Bronchial epithelial cell (primary cell): ENCODE results near the gene TIAL1. TPM values are rescaled to one million over a fixed set of nuclear protein-coding genes. Genes with fewer than 3 reads are reported as not detected.

Experiments
- DNase-seq: peaks from one replicate; pipeline ENCODE4 v3.0.0-alpha.2; 2010; ENCODE audit warnings: low read depth
- FAIRE-seq: peaks from 2 replicates; lab custom pipeline; 2011; peaks lifted over from hg19 to GRCh38; lab: Jason Lieb, UNC
- H3K27me3 ChIP-seq: 2 replicates; pipeline ENCODE4 v1.5.1; 2011; ENCODE audit warnings: low read length; ENCODE audit not compliant: control insufficient read depth, insufficient read depth
- H3K36me3 ChIP-seq: 2 replicates; pipeline ENCODE4 v1.5.1; 2011; ENCODE audit warnings: low read length; ENCODE audit not compliant: control insufficient read depth, insufficient read depth
- H3K4me3 ChIP-seq: 2 replicates; pipeline ENCODE4 v1.5.1; 2011; ENCODE audit warnings: mild to moderate bottlenecking, low read depth, low read length, control low read depth
- total RNA-seq: library from RNA; depleted of rRNA; stranded (reverse); fragments of >200 nt; gene quantifications from 2 replicates; pipeline ENCODE4 v1.2.1, GENCODE V29; 2014
- TF ChIP-seq, protein P1 (sequence below): IDR thresholded peaks from 2 replicates; pipeline ENCODE4 v1.5.1; 2011; ENCODE audit warnings: mild to moderate bottlenecking, moderate library complexity, low read length, control low read depth, inconsistent platforms; ENCODE audit not compliant: insufficient read depth, severe bottlenecking

Gene TIAL1, protein sequence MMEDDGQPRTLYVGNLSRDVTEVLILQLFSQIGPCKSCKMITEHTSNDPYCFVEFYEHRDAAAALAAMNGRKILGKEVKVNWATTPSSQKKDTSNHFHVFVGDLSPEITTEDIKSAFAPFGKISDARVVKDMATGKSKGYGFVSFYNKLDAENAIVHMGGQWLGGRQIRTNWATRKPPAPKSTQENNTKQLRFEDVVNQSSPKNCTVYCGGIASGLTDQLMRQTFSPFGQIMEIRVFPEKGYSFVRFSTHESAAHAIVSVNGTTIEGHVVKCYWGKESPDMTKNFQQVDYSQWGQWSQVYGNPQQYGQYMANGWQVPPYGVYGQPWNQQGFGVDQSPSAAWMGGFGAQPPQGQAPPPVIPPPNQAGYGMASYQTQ
- total RNA-seq, result 20.1 and 28.4 TPM in 2 replicates

DNA sequence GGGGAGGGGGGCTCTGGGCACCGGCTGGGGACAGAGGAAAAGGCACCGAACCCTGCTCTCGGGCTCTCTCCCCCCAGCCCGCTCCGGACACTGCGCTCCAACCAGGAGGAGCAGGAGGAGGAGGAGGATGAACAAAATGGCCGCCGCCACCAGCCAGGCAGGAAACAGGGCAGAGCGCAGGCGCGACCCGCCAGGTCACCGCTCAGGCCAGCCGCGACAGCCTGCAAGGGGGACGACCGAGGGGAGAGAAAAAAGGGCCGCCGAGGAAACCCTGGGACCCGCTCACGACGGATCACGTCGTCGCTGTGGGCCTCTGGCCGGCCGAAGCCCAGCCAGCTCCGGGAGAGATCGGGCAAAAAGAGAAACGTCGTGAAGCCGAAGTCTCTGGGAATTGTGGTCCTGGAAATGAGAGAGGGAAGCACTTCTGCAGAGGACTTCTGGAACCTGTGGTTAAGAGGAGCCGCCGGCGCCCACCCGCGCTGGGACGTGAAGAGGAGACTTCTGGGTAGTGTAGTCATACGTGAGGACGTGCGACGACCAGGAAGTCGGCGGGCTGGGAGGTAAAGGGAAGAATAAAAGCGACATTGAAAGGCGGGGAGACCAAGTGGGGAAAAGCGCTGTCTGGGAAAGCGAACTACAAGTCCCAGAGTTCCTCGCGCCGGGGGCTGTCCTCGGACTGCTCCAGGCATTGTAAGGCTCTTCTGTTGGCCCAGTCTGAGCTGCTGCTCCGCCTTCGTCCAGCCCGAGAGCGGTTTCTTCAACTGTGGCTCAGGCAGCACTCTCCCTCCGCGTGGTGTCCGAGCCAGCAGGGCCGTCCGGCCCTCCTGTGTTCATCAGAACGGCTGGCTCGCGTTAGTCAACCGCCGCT is at the start of gene TIAL1:
Gene TIAL1 (minus strand): TSS at position 428 of the 868 bp plus-strand sequence. CDS start 499 bp downstream, outside the sequence.
- DNase-seq, result peak; percentile 99
- TF ChIP-seq, protein P1, sequence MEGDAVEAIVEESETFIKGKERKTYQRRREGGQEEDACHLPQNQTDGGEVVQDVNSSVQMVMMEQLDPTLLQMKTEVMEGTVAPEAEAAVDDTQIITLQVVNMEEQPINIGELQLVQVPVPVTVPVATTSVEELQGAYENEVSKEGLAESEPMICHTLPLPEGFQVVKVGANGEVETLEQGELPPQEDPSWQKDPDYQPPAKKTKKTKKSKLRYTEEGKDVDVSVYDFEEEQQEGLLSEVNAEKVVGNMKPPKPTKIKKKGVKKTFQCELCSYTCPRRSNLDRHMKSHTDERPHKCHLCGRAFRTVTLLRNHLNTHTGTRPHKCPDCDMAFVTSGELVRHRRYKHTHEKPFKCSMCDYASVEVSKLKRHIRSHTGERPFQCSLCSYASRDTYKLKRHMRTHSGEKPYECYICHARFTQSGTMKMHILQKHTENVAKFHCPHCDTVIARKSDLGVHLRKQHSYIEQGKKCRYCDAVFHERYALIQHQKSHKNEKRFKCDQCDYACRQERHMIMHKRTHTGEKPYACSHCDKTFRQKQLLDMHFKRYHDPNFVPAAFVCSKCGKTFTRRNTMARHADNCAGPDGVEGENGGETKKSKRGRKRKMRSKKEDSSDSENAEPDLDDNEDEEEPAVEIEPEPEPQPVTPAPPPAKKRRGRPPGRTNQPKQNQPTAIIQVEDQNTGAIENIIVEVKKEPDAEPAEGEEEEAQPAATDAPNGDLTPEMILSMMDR, result no peak
- no peaks in the 10 kb centered on the region for H3K36me3 ChIP-seq
- peak within 1 kb of the TSS; percentile 89 for H3K4me3 ChIP-seq
- H3K27me3 ChIP-seq, result no peaks in the 10 kb centered on the region
- peak; percentile 97 for FAIRE-seq

DNA sequence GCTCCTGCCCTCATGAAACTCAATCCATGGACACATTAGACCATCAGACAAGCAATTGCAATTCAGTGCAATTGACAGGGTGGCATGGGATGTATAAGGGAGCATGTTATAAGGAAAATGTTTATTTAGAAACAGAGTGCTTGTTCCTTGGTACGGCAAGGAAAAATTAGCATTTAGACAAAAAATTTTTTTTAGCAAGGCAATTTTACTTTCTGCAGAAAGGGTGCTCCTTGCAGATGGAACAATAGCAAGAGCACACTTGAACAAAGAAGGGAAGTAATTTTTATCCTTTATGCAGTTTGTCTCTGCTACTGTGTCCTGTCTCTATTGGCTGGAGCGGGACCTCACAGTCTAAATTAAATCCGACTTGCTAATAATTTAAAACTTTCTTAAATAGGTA is 48.2 kb upstream of the TIAL1 start:
- no peak for DNase-seq
- H3K27me3 ChIP-seq, result no peaks in the 10 kb centered on the region
- no peak overlapping the region for H3K4me3 ChIP-seq
- FAIRE-seq, result no peak
- TF ChIP-seq, protein P1, result no peak
- H3K36me3 ChIP-seq, result no peaks in the 10 kb centered on the region

DNA sequence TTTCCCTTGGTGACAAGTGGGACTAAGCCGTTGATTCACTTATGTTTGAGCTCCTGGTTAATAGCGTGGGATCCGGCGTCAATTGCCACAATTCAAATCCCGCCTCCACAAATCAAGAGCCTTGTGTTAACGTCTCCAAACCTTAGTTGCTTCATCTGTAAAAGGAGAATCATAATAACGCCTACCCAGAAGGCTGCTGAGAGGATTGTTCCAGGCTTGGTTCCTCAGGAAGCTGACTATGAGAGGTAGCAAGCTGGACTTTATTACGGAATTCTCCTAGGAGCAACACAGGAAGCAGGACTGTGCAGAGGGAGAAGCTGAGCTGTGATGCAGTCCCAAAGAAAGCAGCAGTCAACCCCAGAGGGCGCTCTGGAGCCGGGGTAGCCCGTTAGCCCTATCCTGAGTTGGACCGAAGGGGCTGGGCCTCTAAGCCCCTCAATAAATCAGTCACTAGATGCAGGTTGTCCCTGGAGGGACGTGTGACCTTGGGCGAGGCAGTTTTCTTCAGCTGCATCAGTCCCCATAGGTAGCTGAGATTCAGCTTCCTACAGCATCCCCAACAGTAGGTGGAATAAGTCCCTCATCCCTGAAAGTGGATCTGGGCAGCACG is 47.5 kb upstream of the TIAL1 start:
- no peaks in the 10 kb centered on the region for H3K27me3 ChIP-seq
- no peaks in the 10 kb centered on the region for H3K36me3 ChIP-seq
- no peak for FAIRE-seq
- H3K4me3 ChIP-seq, result no peak overlapping the region
- TF ChIP-seq, protein P1, result peak; percentile 8
- no peak for DNase-seq

DNA sequence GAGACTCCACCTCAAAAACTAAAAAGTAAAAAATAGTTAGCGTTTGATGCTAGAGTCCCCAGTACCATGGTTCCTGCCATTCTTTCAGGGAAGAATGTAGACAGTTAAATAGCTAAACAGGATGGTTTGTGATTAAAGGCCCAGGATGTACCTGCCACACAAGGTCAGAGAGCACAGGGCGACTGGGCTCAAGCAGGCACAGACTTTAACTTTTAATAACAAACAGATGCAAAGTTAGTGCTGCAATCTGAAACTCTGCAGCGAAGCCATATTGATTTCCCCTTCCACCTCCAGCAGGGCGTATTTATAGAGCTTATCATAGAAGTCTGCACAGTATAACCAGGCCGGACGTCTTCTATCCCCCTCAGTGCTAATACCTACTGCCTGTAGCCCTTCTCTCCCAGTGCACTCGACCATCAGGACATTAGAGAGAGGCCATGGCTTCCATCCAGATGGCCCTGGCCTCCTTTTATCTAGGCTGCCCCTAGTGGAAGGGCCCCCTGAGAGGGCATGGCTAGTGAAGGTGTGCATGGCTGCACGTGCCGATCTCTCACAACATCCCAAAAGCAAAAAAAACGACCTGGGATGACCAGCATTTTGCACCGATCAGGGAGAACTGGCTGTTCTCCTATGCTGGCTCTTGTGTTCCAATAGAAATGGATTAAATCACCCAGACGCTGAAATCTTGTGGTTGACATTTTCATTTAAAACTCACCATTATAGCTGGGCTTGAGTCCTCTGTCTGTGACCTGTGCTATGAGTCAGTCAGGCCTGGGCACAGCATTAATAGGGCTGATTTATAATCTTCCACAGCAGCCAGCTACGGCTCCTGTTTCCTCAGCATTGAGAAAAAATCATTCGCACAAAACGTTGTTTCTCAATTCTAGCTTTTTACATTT is 46.8 kb upstream of the TIAL1 start:
- Histone ChIP-seq H3K4me3 (no peak overlapping the region), H3K27me3 (no peaks in the 10 kb centered on the region), H3K36me3 (no peaks in the 10 kb centered on the region)
- TF ChIP-seq, protein P1, result no peak
- FAIRE-seq (no peak), DNase-seq (no peak)

DNA sequence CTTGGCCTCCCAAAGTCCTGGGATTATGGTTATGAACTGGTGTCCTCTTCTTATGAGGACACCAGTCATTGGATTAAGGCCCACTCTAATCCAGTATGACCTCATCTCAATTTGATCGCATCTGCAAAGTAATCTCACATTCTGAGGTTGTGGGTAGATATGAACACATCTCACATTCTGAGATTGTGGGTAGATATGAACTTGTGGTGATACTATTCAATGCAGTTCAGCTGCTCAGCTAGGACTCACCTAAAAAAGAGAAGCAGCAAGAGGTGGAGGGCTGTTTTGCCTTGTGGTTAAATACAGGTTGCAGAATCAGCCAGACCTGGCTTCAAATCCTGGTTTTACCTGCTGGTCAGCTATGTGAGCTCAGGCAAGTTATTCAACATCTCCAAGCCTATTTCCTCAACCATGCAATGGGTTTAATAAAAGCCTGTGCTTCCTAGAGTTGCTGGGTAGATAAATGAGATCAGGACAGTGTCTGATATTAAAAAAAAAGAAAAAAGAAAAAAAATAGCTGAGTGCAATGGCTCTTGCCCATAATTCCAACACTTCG is 45.9 kb upstream of the TIAL1 start:
- no peak for FAIRE-seq
- TF ChIP-seq, protein P1, result no peak
- Histone ChIP-seq H3K36me3 (no peaks in the 10 kb centered on the region), H3K4me3 (no peak overlapping the region), H3K27me3 (no peaks in the 10 kb centered on the region)
- DNase-seq, result no peak
